Liver (tissue), 9 donors: ENCODE results near the gene EHD1. TPM values are rescaled to one million over a fixed set of nuclear protein-coding genes. Genes with fewer than 3 reads are reported as not detected.

Source experiments
- DNase-seq: peaks from one replicate; pipeline ENCODE4 v3.0.0-alpha.2; 2017; ENCODE audit warnings: low spot score
- H3K27ac ChIP-seq, 2 donors: one replicate each; pipeline ENCODE4 v1.7.0; 2013; ENCODE audit warnings: inconsistent platforms in 2 of 2, low read length in 2 of 2, control low read depth in 1 of 2, low read depth in 1 of 2, mild to moderate bottlenecking in 1 of 2
- H3K27me3 ChIP-seq, 4 donors: one replicate each; pipeline versions ENCODE4 v1.6.1 to v1.7.0; 2013; ENCODE audit warnings: low read length in 3 of 4, inconsistent platforms in 1 of 4, mild to moderate bottlenecking in 1 of 4, moderate library complexity in 1 of 4; ENCODE audit not compliant: control insufficient read depth in 4 of 4, insufficient read depth in 4 of 4
- H3K36me3 ChIP-seq, 4 donors: one replicate each; pipeline versions ENCODE4 v1.6.1 to v1.7.0; 2013; ENCODE audit warnings: low read length in 3 of 4, mild to moderate bottlenecking in 3 of 4, low read depth in 1 of 4, moderate library complexity in 1 of 4; ENCODE audit not compliant: control insufficient read depth in 4 of 4, insufficient read depth in 3 of 4
- H3K4me1 ChIP-seq, 4 donors: one replicate each; pipeline versions ENCODE4 v1.6.1 to v1.7.0; 2013; ENCODE audit warnings: low read length in 3 of 4, mild to moderate bottlenecking in 3 of 4, moderate library complexity in 1 of 4; ENCODE audit not compliant: control insufficient read depth in 4 of 4, insufficient read depth in 4 of 4
- H3K4me3 ChIP-seq, 3 donors: one replicate each; pipeline versions ENCODE4 v1.6.1 to v1.7.0; 2013; ENCODE audit warnings: low read length in 3 of 3, control low read depth in 1 of 3, low read depth in 1 of 3, mild to moderate bottlenecking in 1 of 3
- H3K9ac ChIP-seq, 2 donors: one replicate each; pipeline ENCODE4 v1.7.0; 2013; ENCODE audit warnings: low read length in 2 of 2, mild to moderate bottlenecking in 2 of 2, moderate library complexity in 2 of 2, control low read depth in 1 of 2, low read depth in 1 of 2
- H3K9me3 ChIP-seq, 4 donors: one replicate each; pipeline versions ENCODE4 v1.6.1 to v1.7.0; 2013; ENCODE audit warnings: low read length in 3 of 4; ENCODE audit not compliant: control insufficient read depth in 4 of 4
- ATF3 ChIP-seq: IDR thresholded peaks from 2 replicates; pipeline ENCODE4 v1.6.1; 2016; ENCODE audit warnings: antibody characterized with exemption
- CTCF ChIP-seq: fragments of 150-350 bp; IDR thresholded peaks from 2 replicates; pipeline ENCODE4 v1.5.1; 2017; ENCODE audit warnings: improper control_type of control experiment, low read depth, low read length; ENCODE audit not compliant: missing input control
- FOXA1 ChIP-seq: IDR thresholded peaks from 2 replicates; pipeline ENCODE4 v1.6.1; 2016; ENCODE audit warnings: antibody characterized with exemption
- FOXA2 ChIP-seq: IDR thresholded peaks from 2 replicates; pipeline ENCODE4 v1.6.1; 2016; ENCODE audit warnings: antibody characterized with exemption
- GABPA ChIP-seq, 2 donors: IDR thresholded peaks in 1 of 2; conservative IDR thresholded peaks in 1 of 2; 2 replicates each; pipeline ENCODE4 v1.6.1; 2016; ENCODE audit warnings: antibody characterized with exemption in 2 of 2, mild to moderate bottlenecking in 1 of 2, moderate library complexity in 1 of 2
- HNF4A ChIP-seq, 2 donors: conservative IDR thresholded peaks; 2 replicates each; pipeline ENCODE4 v1.6.1; 2016; ENCODE audit warnings: antibody characterized with exemption in 2 of 2, mild to moderate bottlenecking in 2 of 2
- HNF4G ChIP-seq: IDR thresholded peaks from 2 replicates; pipeline ENCODE4 v1.6.1; 2016; ENCODE audit warnings: antibody characterized with exemption
- MAX ChIP-seq: IDR thresholded peaks from 2 replicates; pipeline ENCODE4 v1.6.1; 2016; ENCODE audit warnings: antibody characterized with exemption
- NR2F2 ChIP-seq: IDR thresholded peaks from 2 replicates; pipeline ENCODE4 v1.6.1; 2016; ENCODE audit warnings: antibody characterized with exemption
- RAD21 ChIP-seq, 2 donors: IDR thresholded peaks; 2 replicates each; pipeline ENCODE4 v1.6.1; 2016; ENCODE audit warnings: antibody characterized with exemption in 2 of 2, mild to moderate bottlenecking in 2 of 2
- REST ChIP-seq: IDR thresholded peaks from 2 replicates; pipeline ENCODE4 v1.6.1; 2016; ENCODE audit warnings: antibody characterized with exemption, mild to moderate bottlenecking
- RXRA ChIP-seq, 2 donors: IDR thresholded peaks; 2 replicates each; pipeline ENCODE4 v1.6.1; 2017 to 2018; ENCODE audit warnings: antibody characterized with exemption in 2 of 2, mild to moderate bottlenecking in 1 of 2
- SP1 ChIP-seq: IDR thresholded peaks from 2 replicates; pipeline ENCODE4 v1.6.1; 2018; ENCODE audit warnings: antibody characterized with exemption, mild to moderate bottlenecking
- TAF1 ChIP-seq: conservative IDR thresholded peaks from 2 replicates; pipeline ENCODE4 v1.6.1; 2016; ENCODE audit warnings: antibody characterized with exemption, mild to moderate bottlenecking
- ZBTB33 ChIP-seq: IDR thresholded peaks from 2 replicates; pipeline ENCODE4 v1.6.1; 2016; ENCODE audit warnings: antibody characterized with exemption
- WGBS: extraction: QIAGEN DNeasy Blood & Tissue Kit; methylation state at CpG from one replicate; pipeline ENCODE4 v1.1.7; 2013; 5-methylcytosine and 5-hydroxymethylcytosine counted together
- polyA plus RNA-seq, 2 donors: library from polyadenylated mRNA; stranded (reverse) in 1 of 2; unstranded in 1 of 2; fragments of 200-250 nt in 1 of 2; fragments of >200 nt in 1 of 2; fragmentation: Nextera tagmentation in 1 of 2; extraction: Ambion mirVana in 1 of 2; gene quantifications; one replicate each; pipeline versions ENCODE4 v1.2.1 to v1.2.3, GENCODE V29; 2013 to 2015
- total RNA-seq, 2 donors: library from RNA; depleted of rRNA; stranded (reverse); fragments of >200 nt; gene quantifications; one replicate each; pipeline ENCODE4 v1.2.3, GENCODE V29; 2014
- donor health status: healthy.
- donor health status: healthy.
- donor health status: healthy.
- donor health status: healthy.
- donor health status: healthy.

Gene EHD1
- total and polyA plus RNA-seq, 4 donors: 8.3 to 36.4 (median 19.2) TPM

- no peak overlapping the region for H3K9ac ChIP-seq
- H3K36me3 ChIP-seq: no peaks in the 10 kb centered on the region
- TF ChIP-seq SP1 (no peak), TAF1 (no peak), MAX (no peak), NR2F2 (no peak), FOXA2 (no peak), CTCF (no peak), FOXA1 (no peak), ZBTB33 (no peak), RAD21 (IDR thresholded peaks at IDR 0.05) (no peak), ATF3 (no peak), RXRA (IDR thresholded peaks at IDR 0.05) (no peak), HNF4A (conservative IDR thresholded peaks at IDR 0.05) (no peak), HNF4G (no peak), GABPA (IDR thresholded peaks at IDR 0.05 in 1 of 2, conservative IDR thresholded peaks at IDR 0.05 in 1 of 2) (no peak), REST (no peak)
- DNase-seq: no peak
- peak overlapping the region; percentile 39 to 75 for H3K27ac ChIP-seq
- H3K27me3 ChIP-seq: no peaks in the 10 kb centered on the region
- H3K4me1 ChIP-seq: peaks cover 31 to 67% (median 58%) of the 10 kb centered on the region in 4 donors
- H3K9me3 ChIP-seq: no peaks in the 10 kb centered on the region
- H3K4me3 ChIP-seq: no peak overlapping the region
- WGBS: 71% methylated on average over 21 of the region's 21 CpGs
These were observed 9.4 kb downstream of the EHD1 start for GRCh38 chr11:64868904-64869570.
